Cerebellar cortex (tissue), 1 donor: Measurements from ENCODE around the gene EVI5.

ENCODE experiments used
- DNase-seq: peaks from one replicate; pipeline ENCODE4 v3.0.0-alpha.2; 2015; ENCODE audit warnings: low spot score

Gene EVI5

DNA sequence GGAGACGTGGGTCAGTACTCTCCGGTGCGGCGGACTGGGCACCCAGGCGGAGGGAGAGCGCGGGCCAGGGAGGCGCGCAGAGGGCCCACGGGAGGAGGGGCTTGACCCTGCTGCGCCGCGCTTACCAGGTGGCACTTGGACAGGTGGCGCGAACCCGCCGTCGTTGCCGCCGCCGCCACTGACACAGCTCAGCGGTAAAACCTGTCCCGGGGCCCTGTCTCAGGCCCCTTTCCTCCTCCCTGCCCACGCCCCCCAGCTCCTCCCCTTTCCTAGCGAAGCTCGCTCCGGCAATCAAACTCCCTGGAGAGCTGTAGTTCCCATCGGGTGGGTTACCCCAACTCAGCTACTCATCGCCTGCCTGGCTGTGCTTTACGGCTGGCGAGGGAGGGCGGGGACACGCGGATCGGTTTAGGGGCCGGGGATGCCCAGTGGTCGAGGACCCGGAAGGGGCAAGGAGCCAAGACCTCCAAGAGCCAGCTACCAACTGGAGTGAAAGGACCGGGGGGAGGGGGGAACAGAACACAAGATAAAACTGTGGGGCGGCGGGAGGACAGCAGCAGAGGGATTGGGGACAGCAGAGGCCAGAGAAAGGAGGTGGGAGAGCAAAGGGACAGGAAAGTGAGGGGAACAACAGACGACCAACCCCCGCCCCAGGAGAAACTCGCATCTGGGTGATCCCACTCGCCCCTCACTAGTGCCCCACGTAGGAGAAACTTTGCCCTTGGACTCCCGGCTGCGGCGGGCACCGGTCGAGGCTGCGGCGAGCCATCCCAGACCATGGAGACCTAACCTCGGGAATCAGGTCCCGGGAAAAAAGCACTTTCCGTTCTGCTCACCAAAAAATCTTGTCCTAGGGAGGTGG, 301.1 kb downstream of the EVI5 start:
- no peak for DNase-seq

- DNase-seq = no peak
Measured at GRCh38 chr1:92482665-92483609, 302.0 kb downstream of the EVI5 start.

DNA sequence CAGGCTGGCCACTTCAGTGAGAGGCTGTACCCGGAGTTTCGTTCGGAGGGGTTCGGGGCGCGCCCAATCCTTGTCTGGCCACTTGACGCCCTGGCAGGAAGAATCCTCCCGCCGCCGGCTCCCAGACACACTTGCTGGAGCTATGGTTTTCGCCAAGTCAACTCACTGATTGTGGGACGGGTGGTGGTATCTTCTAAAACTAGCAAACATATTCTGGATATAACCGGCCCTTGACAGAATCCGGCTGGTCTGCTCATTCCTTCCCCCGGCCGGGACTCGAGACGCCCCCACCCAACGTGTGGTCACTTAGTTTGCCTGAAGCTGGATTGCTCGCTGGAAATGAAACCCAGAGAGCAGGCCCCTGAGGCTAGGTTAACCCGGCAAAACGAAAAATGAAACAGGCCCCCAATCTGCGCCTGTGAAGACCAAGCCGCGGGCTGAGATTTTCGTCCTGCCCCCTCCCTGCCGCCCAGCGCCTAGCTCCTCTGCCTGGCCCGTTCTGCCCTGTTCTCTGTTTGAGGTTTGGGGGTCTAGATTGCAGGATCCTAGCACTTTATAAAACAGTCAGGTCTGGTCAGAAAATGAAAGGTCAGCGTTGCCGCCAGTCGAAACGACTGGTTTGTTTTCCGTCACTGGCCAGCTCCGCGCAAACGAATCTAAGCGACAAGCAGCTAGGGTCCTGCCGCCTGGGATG, 302.8 kb downstream of the EVI5 start:
- no peak for DNase-seq

GRCh38 chr1:92481599-92481925, 303.3 kb downstream of the EVI5 start:
- no peak for DNase-seq

GRCh38 chr1:92480813-92481598, 303.9 kb downstream of the EVI5 start:
- no peak for DNase-seq

- DNase-seq = no peak
Measured at GRCh38 chr1:92480200-92480812, 304.6 kb downstream of the EVI5 start.

GRCh38 chr1:92479587-92479986, 305.3 kb downstream of the EVI5 start:
- no peak for DNase-seq

DNA sequence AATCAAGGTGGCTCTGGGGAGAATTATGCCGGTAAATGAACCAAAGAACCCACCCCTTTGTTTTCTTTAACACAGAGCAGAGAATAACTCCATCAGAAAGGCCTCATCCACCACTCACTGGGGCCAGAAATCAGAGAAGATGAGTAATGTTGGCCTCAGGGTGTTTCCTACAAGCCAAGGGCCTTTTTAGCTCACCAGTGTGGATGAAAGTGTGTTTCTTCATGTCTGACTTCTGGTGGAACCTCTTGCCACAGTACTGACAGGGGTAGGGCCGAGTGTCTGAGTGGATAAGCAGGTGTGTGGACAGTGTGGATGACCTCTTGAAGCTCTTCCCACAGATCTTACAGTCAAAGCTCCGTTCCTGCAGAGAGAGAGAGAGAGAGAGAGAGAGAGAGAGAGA, 306.5 kb downstream of the EVI5 start:
- no peak for DNase-seq

- no peak for DNase-seq
Measured at GRCh38 chr1:92476071-92476631, 308.8 kb downstream of the EVI5 start.

DNA sequence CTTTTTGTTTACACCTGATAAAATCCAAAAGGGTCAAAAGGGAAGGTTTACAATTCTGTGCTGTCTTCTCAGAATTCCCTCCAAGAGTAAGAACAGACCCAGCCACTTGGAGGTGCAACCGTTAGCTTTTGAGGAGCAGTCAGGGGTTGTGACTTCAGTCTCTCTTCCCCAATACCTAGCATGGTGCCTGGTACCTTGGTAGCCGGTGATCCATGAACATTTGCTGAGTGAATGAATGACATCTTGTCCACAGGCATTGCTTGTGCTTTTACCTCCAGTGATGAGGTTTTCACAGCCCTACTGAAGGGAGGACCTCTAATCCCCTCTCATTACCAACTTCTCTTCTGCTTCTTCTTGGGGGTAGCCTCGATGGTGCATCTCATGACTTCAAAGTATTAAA, 309.9 kb downstream of the EVI5 start:
- DNase-seq = no peak

DNA sequence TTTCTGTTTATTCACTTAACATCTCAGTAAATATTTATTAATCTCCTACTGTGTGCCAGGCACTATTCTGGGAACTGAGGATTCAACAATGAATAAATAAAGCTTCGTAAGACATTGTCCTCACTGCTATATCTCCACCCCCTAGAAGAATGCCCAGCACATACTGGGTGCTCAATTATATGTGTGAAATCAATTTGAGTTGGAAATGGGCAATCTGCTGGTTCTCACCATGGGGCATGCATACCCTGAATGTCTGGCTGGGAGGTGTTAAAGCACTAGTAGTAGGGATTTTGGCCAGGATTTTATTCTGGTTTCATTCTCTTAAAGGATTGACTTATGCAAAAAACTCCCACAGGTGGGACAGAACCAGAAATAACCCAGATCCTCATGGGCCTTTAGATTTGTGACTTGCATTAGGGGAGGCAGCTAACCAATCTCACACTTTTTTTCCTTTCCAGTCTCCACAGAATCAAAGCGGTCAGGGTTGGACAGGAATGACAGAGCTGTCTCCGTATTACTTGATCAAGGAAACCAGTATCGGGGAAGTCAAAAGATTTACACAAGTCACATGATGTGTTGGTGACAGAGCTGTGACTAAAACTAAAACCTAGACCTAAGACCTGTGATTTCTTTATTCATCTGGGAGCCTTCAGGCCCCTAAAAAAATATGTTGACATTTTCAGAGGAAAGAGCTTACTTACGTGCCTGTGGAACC, 311.0 kb downstream of the EVI5 start:
- DNase-seq = no peak

GRCh38 chr1:92470216-92470615, 314.7 kb downstream of the EVI5 start:
- no peak for DNase-seq

DNA sequence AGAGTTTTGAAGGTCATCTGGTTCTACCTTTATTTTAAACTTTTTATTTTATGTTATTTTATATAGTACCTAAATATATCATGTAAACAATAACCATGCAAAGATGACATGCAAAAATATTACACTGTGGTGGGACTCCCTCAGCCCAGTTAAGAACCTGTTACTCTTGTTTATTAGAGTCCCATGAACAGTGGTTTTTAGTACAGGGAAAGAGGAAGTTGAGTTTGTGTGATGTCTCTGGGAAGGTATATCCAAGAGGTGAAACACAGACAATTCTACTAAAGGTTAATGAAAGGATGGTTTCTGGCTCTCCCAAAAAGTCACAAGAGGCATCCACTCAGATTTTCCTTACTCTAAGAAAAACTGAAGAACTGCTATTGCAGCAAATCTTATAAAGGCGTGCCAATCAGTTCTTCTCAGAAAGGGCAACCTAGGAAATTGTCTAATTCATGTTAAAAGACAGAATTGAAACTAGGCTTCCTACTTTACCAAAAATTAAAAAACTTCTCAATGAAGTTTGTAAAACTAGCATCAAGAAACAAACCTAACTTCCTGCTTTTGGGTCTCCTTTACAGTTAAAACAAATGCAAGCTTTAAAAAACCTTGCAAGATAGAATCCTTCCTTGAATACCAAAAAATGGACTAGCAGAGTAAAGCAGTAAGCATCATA, 318.1 kb downstream of the EVI5 start:
- no peak for DNase-seq

DNA sequence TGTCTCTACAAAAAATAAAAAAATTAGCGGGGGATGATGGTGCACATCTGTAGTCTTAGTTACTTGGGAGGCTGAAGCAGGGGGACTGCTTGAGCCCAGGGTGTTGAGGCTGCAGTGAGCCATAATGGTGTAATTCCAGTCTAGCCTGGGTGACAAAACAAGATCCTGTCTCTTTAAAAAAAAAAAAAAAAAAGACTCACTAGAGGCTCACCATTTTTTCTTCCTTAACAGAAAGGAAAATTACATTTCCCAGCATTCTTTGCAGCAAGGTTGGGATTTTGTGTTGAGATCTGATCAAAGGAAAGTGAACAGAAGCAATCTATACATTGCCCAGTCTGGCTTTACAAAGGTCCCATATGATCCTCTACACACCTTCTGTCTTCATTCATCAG, 319.7 kb downstream of the EVI5 start:
- no peak for DNase-seq

DNA sequence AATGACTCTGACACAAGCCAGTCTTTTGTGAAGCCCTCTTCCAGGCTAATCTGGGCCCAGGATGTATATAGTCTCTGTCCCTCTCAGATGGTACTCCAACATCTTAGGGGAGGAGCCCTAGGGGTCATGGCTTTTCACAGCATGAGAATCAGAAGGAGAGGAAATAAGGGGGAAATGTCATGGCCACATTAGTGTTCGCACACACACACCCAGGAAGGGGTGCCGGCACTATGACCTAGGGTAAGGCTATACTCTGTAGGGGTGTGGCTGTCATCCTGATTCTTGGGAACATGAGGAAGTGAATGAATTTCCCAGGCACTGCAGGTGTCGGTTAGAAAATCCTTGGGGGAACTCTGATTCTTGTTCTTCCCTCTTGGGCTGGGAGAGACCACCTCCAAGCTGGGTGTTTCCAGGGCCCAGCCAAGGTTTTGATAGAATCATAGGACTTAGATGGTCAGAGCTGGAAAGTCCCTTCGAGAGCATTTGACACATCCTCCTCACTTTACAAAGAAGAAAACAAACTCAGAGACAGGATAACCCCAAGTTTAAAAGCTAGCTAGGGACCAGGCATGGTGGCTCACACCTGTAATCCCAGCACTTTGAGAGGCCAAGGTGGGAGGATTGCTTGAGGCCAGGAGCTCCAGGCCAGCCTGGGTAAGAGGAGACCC, 320.2 kb downstream of the EVI5 start:
- no peak for DNase-seq

GRCh38 chr1:92461364-92462097, 323.4 kb downstream of the EVI5 start:
- DNase-seq = no peak

GRCh38 chr1:92459871-92460320, 325.0 kb downstream of the EVI5 start:
- no peak for DNase-seq
